HL-60 (cell line): ENCODE measurements around the gene KRTAP6-3.

ENCODE experiments used
- SPI1 ChIP-seq: IDR thresholded peaks from 2 replicates; pipeline ENCODE4 v1.6.1; 2012; ENCODE audit warnings: low read depth, mild to moderate bottlenecking, borderline replicate concordance
- TF ChIP-seq, protein P1 (sequence below): IDR thresholded peaks from one replicate; pipeline ENCODE4 v1.5.1; 2011; ENCODE audit warnings: low read length, control low read depth, inconsistent platforms; ENCODE audit not compliant: insufficient read depth

DNA sequence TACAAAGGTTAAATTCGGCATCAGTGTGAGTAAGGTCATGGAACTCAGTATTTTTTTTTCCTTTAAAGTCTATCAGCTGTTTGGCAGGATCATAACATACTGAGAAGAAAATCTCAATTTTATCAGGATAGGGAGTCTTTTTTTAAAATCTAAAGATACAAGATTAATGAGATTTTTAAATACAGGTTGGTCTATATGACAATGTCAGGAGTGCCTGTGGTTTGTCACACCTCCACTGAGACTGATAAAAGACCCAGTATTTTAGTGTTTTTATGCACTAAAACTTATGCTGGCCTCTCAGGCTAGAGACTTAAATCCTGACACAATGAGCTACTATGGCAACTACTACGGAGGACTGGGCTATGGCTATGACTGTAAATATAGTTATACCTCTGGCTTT, 50.3 kb downstream of the KRTAP6-3 start, which contains the start of gene KRTAP20-3:
- no peak for TF ChIP-seq SPI1
- TF ChIP-seq, protein P1, sequence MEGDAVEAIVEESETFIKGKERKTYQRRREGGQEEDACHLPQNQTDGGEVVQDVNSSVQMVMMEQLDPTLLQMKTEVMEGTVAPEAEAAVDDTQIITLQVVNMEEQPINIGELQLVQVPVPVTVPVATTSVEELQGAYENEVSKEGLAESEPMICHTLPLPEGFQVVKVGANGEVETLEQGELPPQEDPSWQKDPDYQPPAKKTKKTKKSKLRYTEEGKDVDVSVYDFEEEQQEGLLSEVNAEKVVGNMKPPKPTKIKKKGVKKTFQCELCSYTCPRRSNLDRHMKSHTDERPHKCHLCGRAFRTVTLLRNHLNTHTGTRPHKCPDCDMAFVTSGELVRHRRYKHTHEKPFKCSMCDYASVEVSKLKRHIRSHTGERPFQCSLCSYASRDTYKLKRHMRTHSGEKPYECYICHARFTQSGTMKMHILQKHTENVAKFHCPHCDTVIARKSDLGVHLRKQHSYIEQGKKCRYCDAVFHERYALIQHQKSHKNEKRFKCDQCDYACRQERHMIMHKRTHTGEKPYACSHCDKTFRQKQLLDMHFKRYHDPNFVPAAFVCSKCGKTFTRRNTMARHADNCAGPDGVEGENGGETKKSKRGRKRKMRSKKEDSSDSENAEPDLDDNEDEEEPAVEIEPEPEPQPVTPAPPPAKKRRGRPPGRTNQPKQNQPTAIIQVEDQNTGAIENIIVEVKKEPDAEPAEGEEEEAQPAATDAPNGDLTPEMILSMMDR = no peak
